Measurements from ENCODE around the gene MASP1.

MASP1 gene

GRCh38 chr3:187259171-187259570 is 32.4 kb downstream of the MASP1 start:
- TF ChIP-seq CTCF (IDR thresholded peaks at IDR 0.05), result no peak
- no peak for DNase-seq (ENCODE audit: low spot score)
- H3K27ac ChIP-seq, result no peak overlapping the region
- H3K4me3 ChIP-seq, result no peak overlapping the region

DNA sequence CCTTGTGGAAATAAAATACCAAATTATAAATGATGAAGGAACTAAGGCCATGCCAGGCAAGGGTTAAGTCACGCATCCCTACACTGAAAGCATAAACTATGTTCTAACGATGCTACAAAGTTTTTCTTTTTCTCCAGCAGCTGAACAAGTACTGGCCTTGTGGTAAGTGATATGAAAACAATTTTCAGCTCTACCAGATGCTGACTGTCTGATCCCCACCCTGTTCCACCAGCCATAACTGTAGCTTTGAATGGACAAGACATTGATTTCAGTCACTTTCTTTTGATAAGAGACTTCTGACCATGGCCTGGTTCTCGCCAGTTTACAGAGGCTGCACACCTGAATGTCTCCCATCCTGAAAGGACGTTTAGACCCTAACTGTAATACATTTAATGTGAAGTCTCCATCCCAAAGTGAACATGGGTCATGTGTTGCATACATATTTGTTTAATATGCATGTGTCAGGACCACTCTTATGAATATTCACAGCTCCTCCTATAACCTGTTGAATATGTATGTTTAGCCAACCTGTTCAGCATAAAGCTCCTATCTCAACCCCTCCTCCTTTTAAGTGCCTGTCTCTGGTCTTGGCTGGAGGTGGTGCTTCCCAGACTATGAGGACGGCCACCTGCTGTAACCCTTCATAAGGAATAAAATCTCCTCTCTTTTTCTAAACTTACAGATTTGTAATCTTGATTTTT is 33.4 kb downstream of the MASP1 start:
- peak; percentile 31 for DNase-seq (ENCODE audit: low spot score)
- no peak for TF ChIP-seq CTCF (IDR thresholded peaks at IDR 0.05)
- H3K4me3 ChIP-seq, result no peak overlapping the region
- H3K27ac ChIP-seq, result no peak overlapping the region

DNA sequence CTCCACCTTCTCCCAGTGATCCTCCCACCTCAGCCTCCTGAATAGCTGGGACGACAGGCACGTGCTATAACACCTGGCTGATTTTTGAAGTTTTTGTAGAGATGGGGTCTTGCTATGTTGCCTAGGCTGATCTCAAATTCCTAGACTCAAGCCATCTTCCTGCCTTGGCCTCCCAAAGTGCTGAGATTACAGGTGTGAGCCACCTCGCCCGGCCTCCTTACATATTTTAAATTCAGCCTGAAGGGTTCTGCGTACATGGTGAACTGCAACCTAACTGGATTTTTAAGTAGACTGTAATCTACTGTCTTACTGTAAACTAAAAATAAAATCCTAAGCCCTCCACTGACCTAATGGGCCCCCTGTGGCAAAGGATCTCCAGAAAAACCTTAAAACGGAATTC is 34.1 kb downstream of the MASP1 start:
- TF ChIP-seq CTCF (IDR thresholded peaks at IDR 0.05), result no peak
- Histone ChIP-seq H3K4me3 (no peak overlapping the region), H3K27ac (no peak overlapping the region)
- no peak for DNase-seq (ENCODE audit: low spot score)

GRCh38 chr3:187256051-187256616 is 35.4 kb downstream of the MASP1 start:
- TF ChIP-seq CTCF (IDR thresholded peaks at IDR 0.05), result no peak
- Histone ChIP-seq H3K27ac (no peak overlapping the region), H3K4me3 (no peak overlapping the region)
- no peak for DNase-seq (ENCODE audit: low spot score)

GRCh38 chr3:187255314-187255713 is 36.2 kb downstream of the MASP1 start:
- no peak for TF ChIP-seq CTCF (IDR thresholded peaks at IDR 0.05)
- H3K27ac ChIP-seq, result no peak overlapping the region
- no peak overlapping the region for H3K4me3 ChIP-seq
- no peak for DNase-seq (ENCODE audit: low spot score)

DNA sequence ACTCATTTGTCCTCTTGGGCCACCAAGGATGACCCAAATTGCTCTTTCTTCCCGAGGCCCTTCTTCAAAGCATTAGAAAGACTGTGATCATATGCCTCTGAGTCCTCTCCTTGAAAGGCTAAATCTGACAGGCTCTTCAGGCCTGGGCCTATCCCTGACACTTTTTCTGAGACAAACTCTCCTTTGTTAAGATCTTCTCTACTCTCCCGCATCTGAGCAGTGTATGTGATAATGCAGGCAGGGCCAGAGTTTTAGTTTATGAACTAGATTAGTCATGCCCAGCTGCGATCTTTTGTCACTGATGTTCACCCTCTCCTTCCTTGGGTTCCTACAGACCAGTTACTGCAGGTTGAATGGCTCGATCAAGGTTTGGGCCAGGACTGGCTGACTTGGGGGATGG is 39.2 kb downstream of the MASP1 start:
- Histone ChIP-seq H3K4me3 (no peak overlapping the region), H3K27ac (no peak overlapping the region)
- TF ChIP-seq CTCF (IDR thresholded peaks at IDR 0.05), result no peak
- DNase-seq (ENCODE audit: low spot score), result no peak

DNA sequence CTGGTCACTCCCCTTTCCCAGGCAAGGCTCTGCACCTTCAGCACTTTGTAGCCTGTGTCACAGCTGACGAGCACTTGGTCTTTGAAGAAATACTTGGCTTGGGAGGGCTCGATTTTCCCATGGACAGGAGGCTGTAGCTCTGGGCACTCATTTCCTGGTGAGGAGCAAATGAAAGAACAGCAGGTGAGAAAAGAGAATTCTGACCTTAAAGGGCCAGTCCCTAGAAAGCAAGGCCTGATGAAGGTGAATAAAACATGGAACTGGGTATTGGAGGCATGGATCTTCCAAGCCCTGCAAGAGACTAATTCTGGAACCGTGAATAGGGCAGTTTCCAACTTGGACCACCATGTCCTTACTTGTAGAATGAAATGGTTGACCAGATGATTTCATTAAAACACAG is 39.9 kb downstream of the MASP1 start:
- no peak for DNase-seq (ENCODE audit: low spot score)
- Histone ChIP-seq H3K27ac (no peak overlapping the region), H3K4me3 (no peak overlapping the region)
- no peak for TF ChIP-seq CTCF (IDR thresholded peaks at IDR 0.05)

Data from coronary artery (tissue), 2 donors.